Measurements from ENCODE around the gene ETV7.

The ETV7 gene

GRCh38 chr6:36320475-36320874, 67.0 kb downstream of the ETV7 start:
- DNase-seq (ENCODE audit: low read depth): no peak

- DNase-seq (ENCODE audit: low read depth): no peak
Observed at GRCh38 chr6:36319821-36320220, 67.6 kb downstream of the ETV7 start.

- DNase-seq (ENCODE audit: low read depth): no peak
Observed at GRCh38 chr6:36319436-36319762, 68.1 kb downstream of the ETV7 start.

GRCh38 chr6:36318690-36319435, 68.6 kb downstream of the ETV7 start:
- no peak for DNase-seq (ENCODE audit: low read depth)

GRCh38 chr6:36317623-36318022, 69.8 kb downstream of the ETV7 start:
- DNase-seq (ENCODE audit: low read depth): no peak

Data from ELR (cell line).